Renal cortical epithelial cell (primary cell): ENCODE measurements around the gene ATP6V1F. TPM values are rescaled to one million over a fixed set of nuclear protein-coding genes. Genes with fewer than 3 reads are reported as not detected.

Experiments used
- DNase-seq: peaks from one replicate; pipeline ENCODE4 v3.0.0-alpha.2; 2011; ENCODE audit warnings: low read depth
- total RNA-seq: library from RNA; depleted of rRNA; stranded (reverse); fragments of >200 nt; gene quantifications from 2 replicates; pipeline ENCODE4 v1.2.3, GENCODE V29; 2014

Gene ATP6V1F
- total RNA-seq, 1 donor from 2014 or later, result 82.1 TPM

DNA sequence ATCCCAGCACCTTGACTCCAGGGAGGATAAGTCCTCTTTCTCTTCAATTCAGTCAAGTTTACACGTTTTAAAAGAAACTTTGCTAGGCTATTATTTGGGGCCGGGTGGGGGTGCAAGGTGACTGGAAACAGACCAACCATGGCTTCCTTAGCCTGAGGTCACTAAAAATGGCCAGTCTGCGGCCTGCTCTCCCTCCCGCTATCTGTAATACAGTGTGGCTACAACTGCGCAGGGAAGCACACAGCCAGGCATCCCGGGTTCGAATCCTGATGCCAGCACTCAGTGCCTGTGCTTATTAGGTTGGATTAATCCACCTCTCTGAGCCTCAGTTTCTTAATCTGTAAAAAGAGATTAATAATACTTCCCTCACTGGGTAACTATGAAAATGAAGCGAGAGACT, 19.5 kb downstream of the ATP6V1F start:
- DNase-seq, result no peak

GRCh38 chr7:128883622-128884448, 21.2 kb downstream of the ATP6V1F start:
- DNase-seq, result peak; percentile 42

GRCh38 chr7:128884561-128885369, 22.1 kb downstream of the ATP6V1F start:
- no peak for DNase-seq

- no peak for DNase-seq
These were observed 22.9 kb downstream of the ATP6V1F start for GRCh38 chr7:128885370-128886187.

DNA sequence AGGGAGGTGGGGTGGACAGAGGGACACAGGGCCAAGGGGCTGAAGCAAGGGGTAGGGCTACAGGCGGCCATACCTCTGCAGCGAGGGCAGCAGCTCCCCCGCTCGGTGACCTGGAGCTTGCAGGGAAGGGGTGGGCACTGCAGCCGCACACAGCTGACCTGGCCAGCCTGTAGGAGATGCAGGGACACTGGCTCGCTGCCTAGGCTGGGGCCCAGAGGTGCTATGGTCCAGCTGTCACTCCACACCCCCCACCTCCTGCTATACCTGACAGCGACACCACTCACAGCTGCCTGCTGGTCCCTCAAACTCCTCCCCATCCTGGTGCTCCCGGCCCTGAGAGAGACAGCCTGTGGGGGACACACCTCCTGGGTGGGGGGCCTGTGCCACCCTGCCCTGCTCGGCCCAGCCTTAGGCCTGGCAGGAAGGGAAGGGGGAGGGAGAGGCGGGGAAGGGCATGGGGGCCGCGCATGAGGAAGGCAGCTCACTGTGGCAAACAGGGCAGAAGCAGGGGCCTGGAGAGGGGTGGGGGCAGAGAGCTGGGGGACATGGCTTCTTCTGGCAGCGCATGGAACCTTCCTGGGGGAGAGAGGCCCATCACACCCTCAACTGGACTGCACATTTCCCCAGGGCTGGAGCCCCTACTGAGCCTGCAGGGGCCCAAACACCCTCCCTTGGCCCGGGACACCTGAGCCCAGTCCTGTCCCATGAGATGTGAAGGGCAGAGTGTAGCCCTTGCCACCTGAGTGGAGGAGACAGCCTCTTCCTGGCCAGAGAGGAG, 23.9 kb downstream of the ATP6V1F start:
- no peak for DNase-seq

GRCh38 chr7:128887169-128888038, 24.7 kb downstream of the ATP6V1F start:
- DNase-seq, result no peak

- no peak for DNase-seq
These were observed 25.5 kb downstream of the ATP6V1F start for GRCh38 chr7:128888039-128888755.

- DNase-seq, result no peak
These were observed 26.1 kb downstream of the ATP6V1F start for GRCh38 chr7:128888756-128889095.

GRCh38 chr7:128889121-128889520, 26.5 kb downstream of the ATP6V1F start:
- DNase-seq, result peak; percentile 71

GRCh38 chr7:128890306-128891109, 27.9 kb downstream of the ATP6V1F start:
- no peak for DNase-seq

GRCh38 chr7:128891110-128891941, 28.7 kb downstream of the ATP6V1F start:
- DNase-seq, result no peak

DNA sequence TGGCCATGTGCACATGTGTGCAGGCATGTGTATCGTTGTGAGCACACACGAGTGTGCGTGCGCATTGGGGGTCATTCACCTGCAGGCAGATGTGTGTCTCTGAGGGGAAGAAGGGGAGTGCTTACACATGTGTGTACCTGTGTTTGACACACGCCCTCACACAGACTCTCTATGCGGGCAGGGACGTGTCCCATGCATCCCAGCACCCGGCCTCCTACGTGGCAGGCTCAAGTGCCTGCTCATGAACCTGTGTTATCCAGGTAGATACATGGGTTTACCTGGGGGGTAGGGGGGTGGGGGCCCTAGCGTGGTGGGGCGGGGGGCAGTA, 29.2 kb downstream of the ATP6V1F start:
- DNase-seq, result no peak

DNA sequence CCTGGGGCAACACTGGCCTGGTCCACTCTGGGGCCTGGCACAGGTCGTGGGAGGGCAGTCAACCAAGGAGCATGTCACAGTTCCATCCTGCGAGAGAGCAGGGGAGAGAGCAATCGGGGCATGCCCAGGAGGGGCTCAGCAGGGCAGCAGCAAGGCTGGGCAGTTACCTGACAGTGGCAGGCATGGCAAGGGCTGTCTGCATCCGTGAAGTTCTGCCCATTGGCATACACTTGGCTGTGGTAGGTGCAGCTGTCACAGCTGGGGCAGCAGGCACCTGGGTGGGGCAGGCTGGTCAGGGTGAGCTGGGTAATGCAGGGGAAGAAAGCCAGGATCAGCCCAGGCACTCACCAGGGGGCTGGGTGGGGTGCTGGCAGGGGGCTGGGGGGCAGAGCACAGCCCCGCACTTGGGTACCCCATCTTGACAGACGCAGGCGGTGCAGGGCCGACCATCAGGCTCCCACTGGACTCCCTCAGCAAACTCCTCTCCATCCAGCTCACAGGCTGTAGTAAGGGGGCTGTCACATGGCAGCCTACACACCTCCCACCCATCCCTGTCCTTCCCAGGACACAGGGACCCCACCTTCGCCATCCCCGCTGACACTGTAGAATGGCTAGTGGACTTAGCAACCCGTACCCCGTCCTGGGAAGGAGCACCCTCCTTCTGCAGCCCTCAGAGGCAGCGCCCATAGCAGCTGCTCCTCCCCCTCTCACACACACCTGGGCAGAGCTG, 30.0 kb downstream of the ATP6V1F start:
- no peak for DNase-seq

DNA sequence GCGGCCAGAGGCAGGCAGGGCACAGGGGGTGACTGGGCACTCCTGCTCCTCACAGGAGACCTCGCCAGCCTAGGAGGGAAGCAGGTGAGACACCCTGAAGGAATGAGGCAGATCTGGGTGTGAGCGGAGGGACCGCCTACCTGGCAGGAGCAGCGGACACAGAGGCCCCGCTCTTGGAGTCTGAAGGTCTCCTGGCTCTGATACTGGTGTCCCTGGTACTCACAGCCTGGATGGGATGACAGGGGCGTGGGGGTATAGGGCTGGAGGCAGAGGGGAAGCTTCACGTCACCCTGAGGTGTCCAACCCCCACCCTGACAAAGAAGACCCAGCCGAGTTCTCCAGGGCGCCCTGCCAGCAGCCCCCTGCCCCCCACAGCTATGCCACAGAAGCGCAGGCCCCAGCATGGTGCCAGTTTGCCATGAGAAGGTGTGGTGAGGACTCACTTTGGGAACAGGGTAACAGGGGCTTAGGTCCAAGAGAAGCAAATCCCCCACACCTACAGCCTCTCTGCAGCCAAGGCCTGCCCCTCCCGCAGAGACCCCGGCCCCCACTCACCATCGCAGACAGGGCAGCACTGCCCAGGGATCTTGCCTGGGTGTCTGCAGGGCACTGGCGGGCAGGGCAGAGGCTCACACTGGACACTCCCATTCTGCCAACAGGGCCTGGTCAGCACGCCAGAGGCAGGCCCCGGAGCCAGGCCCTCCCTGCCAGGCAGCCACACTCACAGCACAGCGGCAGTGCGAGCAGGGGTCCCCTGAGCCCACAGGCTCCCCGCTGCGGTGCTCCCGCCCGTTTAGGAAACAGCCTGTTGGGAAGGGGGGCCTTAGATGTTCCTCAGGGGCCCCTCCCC, 30.8 kb downstream of the ATP6V1F start:
- peak; percentile 23 for DNase-seq

DNA sequence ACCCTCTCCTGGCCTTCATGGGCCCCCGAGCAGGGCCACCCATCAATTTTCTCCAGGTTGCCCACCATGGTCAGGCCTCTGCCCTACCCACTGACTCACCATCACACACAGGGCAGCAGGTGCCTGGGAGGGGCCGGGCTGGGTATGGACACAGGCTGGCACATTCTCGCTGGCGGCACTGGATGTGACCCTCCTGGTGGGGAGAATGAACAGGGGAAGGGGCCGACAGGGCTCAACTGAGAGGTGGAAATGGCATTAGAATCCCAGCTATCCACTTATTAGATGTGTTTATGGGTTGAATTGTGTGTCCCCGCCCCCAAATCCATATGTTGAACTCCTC, 31.4 kb downstream of the ATP6V1F start:
- no peak for DNase-seq

DNA sequence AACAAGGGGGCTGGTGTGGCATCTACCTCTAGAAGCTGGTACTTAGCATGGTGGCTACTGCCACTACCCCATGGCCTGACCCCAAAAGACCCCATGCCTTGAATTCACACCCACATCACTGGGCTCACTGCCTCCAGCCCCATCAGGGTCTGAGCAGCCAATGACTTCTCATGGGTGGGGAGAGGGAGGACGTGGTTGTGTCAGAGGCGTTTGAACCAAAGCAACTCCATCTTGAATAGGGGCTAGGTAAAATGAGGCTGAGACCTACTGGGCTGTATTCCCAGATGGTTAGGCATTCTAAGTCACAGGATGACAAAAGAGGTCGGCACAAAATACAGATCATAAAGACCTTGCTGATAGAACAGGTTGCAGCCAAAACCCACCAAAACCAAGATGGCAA, 32.7 kb downstream of the ATP6V1F start:
- no peak for DNase-seq

GRCh38 chr7:128899392-128899791, 36.7 kb downstream of the ATP6V1F start:
- no peak for DNase-seq
